HEK293 (cell line): ENCODE data around the gene ZNF408.
"Not testable (repeated sequence)": the region's sequence is repeated elsewhere in the genome, so short reads cannot be mapped to it uniquely, and the experiment has no call there.

ENCODE experiments used
- CTCF ChIA-PET: fragments of 350-600 bp; formaldehyde crosslinking; extraction: SDS; loops from one replicate; lab custom pipeline; 2021; ENCODE audit warnings: antibody characterized with exemption; lab: Yijun Ruan, JAX
- POLR2A ChIA-PET: fragments of 300-600 bp; formaldehyde crosslinking; extraction: SDS; loops from one replicate; lab custom pipeline; 2020; ENCODE audit warnings: antibody characterized with exemption, inconsistent platforms; lab: Yijun Ruan, JAX
- H3K27ac ChIP-seq: fragments of 200-500 bp; sonication (Bioruptor generic); 2 replicates; pipeline ENCODE4 v1.5.1; 2014; ENCODE audit warnings: low read depth, low read length, control low read depth, inconsistent platforms; ENCODE audit errors: extremely low read depth
- H3K36me3 ChIP-seq, 2 experiments: fragments of 200-500 bp in 1 of 2; sonication (Bioruptor generic) in 1 of 2; 1 replicate in 1 of 2; 2 replicates in 1 of 2; pipeline ENCODE4 v1.5.1; 2014 to 2017; ENCODE audit warnings: inconsistent platforms in 2 of 2, low read length in 2 of 2; ENCODE audit not compliant: control insufficient read depth in 2 of 2, insufficient read depth in 1 of 2
- H3K4me1 ChIP-seq: fragments of 200-500 bp; sonication (Bioruptor generic); 2 replicates; pipeline ENCODE4 v1.5.1; 2014; ENCODE audit warnings: mild to moderate bottlenecking, low read length, inconsistent platforms; ENCODE audit not compliant: control insufficient read depth, insufficient read depth
- H3K4me3 ChIP-seq: 2 replicates; pipeline ENCODE4 v1.5.1; 2011; ENCODE audit warnings: low read depth, mild to moderate bottlenecking, control low read depth, low read length, moderate library complexity
- H3K9me3 ChIP-seq: fragments of 200-500 bp; sonication (Bioruptor generic); 2 replicates; pipeline ENCODE4 v1.5.1; 2014; ENCODE audit warnings: low read depth, low read length, inconsistent platforms; ENCODE audit not compliant: control insufficient read depth, insufficient read depth
- GLI2 ChIP-seq: fragments of 450-650 bp; formaldehyde crosslinking; IDR thresholded peaks from 2 replicates; pipeline ENCODE4; 2017; ENCODE audit warnings: missing biosample characterization, missing genetic modification characterization, low read depth, borderline replicate concordance
- PRDM2 ChIP-seq: fragments of 450-650 bp; formaldehyde crosslinking; IDR thresholded peaks from 2 replicates; pipeline ENCODE4 v1.5.1; 2016; ENCODE audit warnings: missing biosample characterization, missing genetic modification characterization, borderline replicate concordance
- PRDM4 ChIP-seq: fragments of 450-650 bp; formaldehyde crosslinking; IDR thresholded peaks from 2 replicates; pipeline ENCODE4 v1.5.1; 2017; ENCODE audit warnings: missing biosample characterization, missing genetic modification characterization
- ZNF266 ChIP-seq: fragments of 450-650 bp; formaldehyde crosslinking; IDR thresholded peaks from 2 replicates; pipeline ENCODE4 v1.5.1; 2016; ENCODE audit warnings: missing biosample characterization, missing genetic modification characterization, low read depth
- ZNF398 ChIP-seq: fragments of 450-650 bp; formaldehyde crosslinking; IDR thresholded peaks from 2 replicates; pipeline ENCODE4 v1.5.1; 2017; ENCODE audit warnings: missing biosample characterization, missing genetic modification characterization
- ZSCAN16 ChIP-seq: fragments of 450-650 bp; formaldehyde crosslinking; IDR thresholded peaks from 2 replicates; pipeline ENCODE4 v1.5.1; 2016; ENCODE audit warnings: missing biosample characterization, missing genetic modification characterization

Gene ZNF408

GRCh38 chr11:46710821-46711269 is 10.0 kb downstream of the ZNF408 start:
- H3K9me3 ChIP-seq = no peaks in the 10 kb centered on the region
- no peak overlapping the region for H3K4me3 ChIP-seq
- H3K27ac ChIP-seq = no peak overlapping the region
- ChIA-PET POLR2A (no interaction called here), CTCF (no interaction called here)
- TF ChIP-seq ZNF266 (tag by site-specific recombination) (no peak), ZSCAN16 (tag by site-specific recombination) (no peak), GLI2 (tag by site-specific recombination) (no peak), ZNF398 (tag by site-specific recombination) (no peak)
- peaks cover 0 to 19% of the 10 kb centered on the region in 2 experiments; a peak in 1 of 3 replicates for H3K36me3 ChIP-seq
- H3K4me1 ChIP-seq = no peaks in the 10 kb centered on the region

- TF ChIP-seq PRDM2 (tag by site-specific recombination) = no peak
- no peak overlapping the region for H3K4me3 ChIP-seq
- no peak overlapping the region for H3K27ac ChIP-seq
- no peaks in the 10 kb centered on the region for H3K9me3 ChIP-seq
- ChIA-PET CTCF (interaction anchor here (0.6 kb wide), 1 partner anchor 1042 kb away, joined by 4 read pairs; no protein-coding TSS in a partner anchor), POLR2A (no interaction called here)
- peaks cover 0 to 15% of the 10 kb centered on the region in 2 experiments; a peak in 1 of 3 replicates for H3K36me3 ChIP-seq
- H3K4me1 ChIP-seq = no peaks in the 10 kb centered on the region
Observed at GRCh38 chr11:46711303-46711702, 10.5 kb downstream of the ZNF408 start.

GRCh38 chr11:46712874-46713576 is 12.2 kb downstream of the ZNF408 start:
- H3K4me3 ChIP-seq = no peak overlapping the region
- no peak overlapping the region for H3K27ac ChIP-seq
- H3K9me3 ChIP-seq = no peaks in the 10 kb centered on the region
- no peaks in the 10 kb centered on the region for H3K36me3 ChIP-seq
- ChIA-PET POLR2A (interaction anchor here (1.4 kb wide), 1 partner anchor 12 kb away, joined by 6 read pairs; the partner anchor contains the start of genes ARHGAP1 and ZNF408), CTCF (interaction anchor here (0.7 to 1.6 kb wide), 3 partner anchors 43 to 1885 kb away, joined by 4 to 8 read pairs (median 6); no protein-coding TSS in a partner anchor)
- TF ChIP-seq PRDM4 (tag by site-specific recombination) = no peak
- no peaks in the 10 kb centered on the region for H3K4me1 ChIP-seq

- H3K4me1 ChIP-seq, H3K36me3 ChIP-seq, CTCF ChIA-PET, H3K27ac ChIP-seq, H3K4me3 ChIP-seq, H3K9me3 ChIP-seq: not testable (repeated sequence)
- POLR2A ChIA-PET = interaction anchor here (0.7 kb wide), 1 partner anchor 468 kb away, joined by 3 read pairs; no protein-coding TSS in a partner anchor
Observed at GRCh38 chr11:46717825-46718154, 17.0 kb downstream of the ZNF408 start.
